Measurements from ENCODE around the gene FBXO48. TPM values are rescaled to one million over a fixed set of nuclear protein-coding genes. Genes with fewer than 3 reads are reported as not detected.
A peak's percentile ranks its signal among the peaks of the same experiment; 100 is the strongest.

Gene FBXO48
- total RNA-seq, 6 experiments from 2014 or later = 0.82 to 1.5 (median 1.2) TPM

DNA sequence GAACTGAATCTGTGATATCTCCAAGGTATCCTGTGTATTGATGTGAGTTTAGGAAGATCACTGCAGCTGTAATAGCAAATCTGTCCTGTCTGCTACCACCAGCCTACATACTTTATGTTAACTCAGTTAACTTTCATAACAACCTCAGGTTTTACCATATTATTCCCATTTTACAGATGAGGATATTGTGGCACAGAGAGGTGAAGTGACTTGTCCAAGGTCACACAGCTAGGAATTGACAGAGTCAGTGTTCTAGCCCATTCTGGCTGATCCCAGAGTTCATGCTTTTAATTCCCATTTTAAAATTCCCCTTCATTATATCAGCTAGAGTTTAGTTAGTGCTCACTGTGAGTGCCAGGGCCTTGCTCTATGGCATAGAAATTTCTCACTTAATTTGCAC is 52.6 kb downstream of the FBXO48 start:
- intact Hi-C loops (cut with DNase I) = no loop called here
- DNase-seq (no peak), ATAC-seq (no peak)

DNA sequence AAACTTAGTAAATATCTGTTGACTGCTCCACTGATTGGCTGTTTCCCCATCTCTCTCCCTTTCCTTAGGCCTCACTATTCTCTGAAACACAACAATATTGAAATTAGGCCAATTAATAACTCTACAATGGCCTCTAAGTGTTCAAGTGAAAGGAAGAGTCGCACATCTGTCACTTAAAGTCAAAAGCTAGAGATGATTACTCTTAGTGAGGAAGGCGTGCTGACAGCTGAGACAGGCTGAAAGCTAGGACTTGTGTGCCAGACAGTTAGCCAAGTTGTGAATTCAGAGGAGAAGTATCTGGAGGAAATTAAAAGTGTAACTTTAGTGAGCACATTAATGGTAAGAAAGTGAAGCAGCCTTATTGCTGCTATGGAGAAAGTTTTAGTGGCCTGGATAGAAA is 53.6 kb downstream of the FBXO48 start:
- H3K9me3 ChIP-seq = no peaks in the 10 kb centered on the region
- DNase-seq (no peak), ATAC-seq (no peak)
- no peak overlapping the region for H3K4me3 ChIP-seq
- no peaks in the 10 kb centered on the region for H3K27me3 ChIP-seq
- no peak overlapping the region for H3K27ac ChIP-seq
- intact Hi-C loops (cut with DNase I) = no loop called here
- WGBS (ENCODE audit: insufficient coverage, low coverage, low lambda C conversion rate, missing lambda C conversion rate) = 89% methylated on average over 2 of the region's 2 CpGs
- H3K36me3 ChIP-seq = no peaks in the 10 kb centered on the region
- TF ChIP-seq, protein P1, sequence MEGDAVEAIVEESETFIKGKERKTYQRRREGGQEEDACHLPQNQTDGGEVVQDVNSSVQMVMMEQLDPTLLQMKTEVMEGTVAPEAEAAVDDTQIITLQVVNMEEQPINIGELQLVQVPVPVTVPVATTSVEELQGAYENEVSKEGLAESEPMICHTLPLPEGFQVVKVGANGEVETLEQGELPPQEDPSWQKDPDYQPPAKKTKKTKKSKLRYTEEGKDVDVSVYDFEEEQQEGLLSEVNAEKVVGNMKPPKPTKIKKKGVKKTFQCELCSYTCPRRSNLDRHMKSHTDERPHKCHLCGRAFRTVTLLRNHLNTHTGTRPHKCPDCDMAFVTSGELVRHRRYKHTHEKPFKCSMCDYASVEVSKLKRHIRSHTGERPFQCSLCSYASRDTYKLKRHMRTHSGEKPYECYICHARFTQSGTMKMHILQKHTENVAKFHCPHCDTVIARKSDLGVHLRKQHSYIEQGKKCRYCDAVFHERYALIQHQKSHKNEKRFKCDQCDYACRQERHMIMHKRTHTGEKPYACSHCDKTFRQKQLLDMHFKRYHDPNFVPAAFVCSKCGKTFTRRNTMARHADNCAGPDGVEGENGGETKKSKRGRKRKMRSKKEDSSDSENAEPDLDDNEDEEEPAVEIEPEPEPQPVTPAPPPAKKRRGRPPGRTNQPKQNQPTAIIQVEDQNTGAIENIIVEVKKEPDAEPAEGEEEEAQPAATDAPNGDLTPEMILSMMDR (IDR thresholded peaks at IDR 0.05) = no peak
- TF ChIP-seq POLR2A (IDR thresholded peaks at IDR 0.05) = no peak
- H3K4me1 ChIP-seq = no peaks in the 10 kb centered on the region

More for the DNA sequence above, 52.6 kb downstream of the FBXO48 start:
- no peak for TF ChIP-seq POLR2A (IDR thresholded peaks at IDR 0.05)
- TF ChIP-seq, protein P1 (IDR thresholded peaks at IDR 0.05) = no peak
- no peaks in the 10 kb centered on the region for H3K9me3 ChIP-seq
- H3K4me3 ChIP-seq = no peak overlapping the region
- no peaks in the 10 kb centered on the region for H3K4me1 ChIP-seq
- no peak overlapping the region for H3K27ac ChIP-seq
- H3K27me3 ChIP-seq = no peaks in the 10 kb centered on the region
- no peaks in the 10 kb centered on the region for H3K36me3 ChIP-seq

DNA sequence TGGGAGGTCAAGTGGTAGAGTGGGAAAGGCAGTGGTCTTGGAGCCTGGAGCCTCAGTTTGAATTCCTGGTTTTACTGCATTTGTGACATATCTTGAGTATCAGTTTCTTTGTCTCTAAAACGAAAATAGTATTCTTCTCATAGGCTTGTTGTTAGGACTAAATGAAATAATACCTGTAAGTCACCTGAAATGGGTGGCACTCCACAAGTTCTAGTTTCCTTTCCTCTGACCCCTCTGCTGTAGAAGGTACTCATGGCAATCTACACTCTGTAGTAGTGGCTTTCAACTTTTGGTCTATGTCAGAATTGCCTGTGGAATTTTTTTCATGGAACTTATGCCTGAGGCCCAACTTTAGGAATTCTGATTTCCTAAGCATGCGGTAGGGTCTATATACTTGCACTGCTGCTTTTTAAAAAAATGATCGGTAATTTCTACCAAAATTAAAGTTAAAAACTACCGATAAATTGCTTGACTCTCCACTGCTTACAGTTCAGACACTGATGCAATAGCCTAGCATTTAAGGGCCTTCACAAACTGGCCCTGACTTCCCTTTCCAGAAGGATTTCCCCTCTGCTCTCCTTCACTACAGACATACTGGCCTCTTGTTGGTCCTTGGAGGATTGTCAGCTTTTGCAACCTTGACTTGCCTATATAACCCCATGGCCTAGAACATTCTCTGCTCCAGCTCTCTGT is 54.8 kb downstream of the FBXO48 start:
- Histone ChIP-seq H3K4me1 (no peaks in the 10 kb centered on the region), H3K4me3 (no peak overlapping the region), H3K27me3 (no peaks in the 10 kb centered on the region), H3K36me3 (no peaks in the 10 kb centered on the region), H3K27ac (no peak overlapping the region), H3K9me3 (no peaks in the 10 kb centered on the region)
- TF ChIP-seq POLR2A (IDR thresholded peaks at IDR 0.05) = no peak
- TF ChIP-seq, protein P1 (IDR thresholded peaks at IDR 0.05) = no peak
- 54% methylated on average over 4 of the region's 4 CpGs for WGBS (ENCODE audit: insufficient coverage, low coverage, low lambda C conversion rate, missing lambda C conversion rate)
- ATAC-seq (peak in 2 of 4 donors; percentile 38 to 41), DNase-seq (no peak)
- intact Hi-C loops (cut with DNase I) = no loop called here

DNA sequence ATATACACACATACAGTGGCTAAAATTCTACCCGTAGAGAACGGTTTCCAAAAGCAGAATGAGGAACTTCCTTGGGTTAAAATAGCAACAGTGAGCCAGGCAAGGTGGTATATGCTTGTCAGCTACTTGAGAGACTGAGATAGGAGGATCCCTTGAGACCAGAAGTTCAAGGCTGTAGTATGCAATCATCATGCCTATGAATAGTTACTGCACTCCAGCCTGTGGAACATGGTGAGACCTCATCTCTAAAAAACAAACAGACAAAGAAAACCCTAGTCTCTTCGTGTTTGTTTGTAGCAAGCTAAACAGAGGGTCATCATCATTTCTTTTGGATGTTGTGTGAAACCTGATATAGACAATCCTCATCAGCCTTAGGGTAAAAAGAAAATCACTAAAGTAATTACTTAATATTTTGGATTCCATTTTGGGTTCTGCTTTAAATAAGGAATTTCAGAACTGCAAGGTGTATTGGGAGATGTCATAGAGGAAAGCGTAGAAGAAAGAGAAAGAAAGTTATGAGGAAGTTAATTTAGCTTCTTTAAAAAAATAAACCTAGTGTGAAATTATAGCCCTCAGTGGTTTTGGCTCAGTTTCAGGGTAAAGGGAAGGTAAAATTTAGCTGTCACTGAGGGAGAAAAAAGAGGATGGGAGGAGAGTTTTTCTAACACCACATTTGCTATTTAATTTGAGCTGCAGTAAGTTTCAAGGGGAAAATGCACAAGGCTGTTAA is 55.5 kb downstream of the FBXO48 start:
- Histone ChIP-seq H3K27ac (no peak overlapping the region), H3K4me3 (no peak overlapping the region), H3K27me3 (no peaks in the 10 kb centered on the region), H3K4me1 (no peaks in the 10 kb centered on the region), H3K9me3 (no peaks in the 10 kb centered on the region), H3K36me3 (no peaks in the 10 kb centered on the region)
- TF ChIP-seq, protein P1 (IDR thresholded peaks at IDR 0.05) = no peak
- no peak for TF ChIP-seq POLR2A (IDR thresholded peaks at IDR 0.05)
- 59% methylated on average over 4 of the region's 4 CpGs for WGBS (ENCODE audit: insufficient coverage, low coverage, low lambda C conversion rate, missing lambda C conversion rate)
- intact Hi-C loops (cut with DNase I) = no loop called here
- no peak for ATAC-seq
- no peak for DNase-seq

Other genes starting within 250 kb of the FBXO48 start
- gene PPP3R1, start 214.8 kb downstream of the FBXO48 start, total RNA-seq = 10 to 100 TPM; 21.0 to 37.9 (median 27.2) TPM
- 1 to 10 TPM; 1.9 to 4.1 (median 2.6) TPM for gene CNRIP1, start 147.3 kb downstream of the FBXO48 start, total RNA-seq
- gene PLEK, start 102.0 kb downstream of the FBXO48 start, total RNA-seq = 10 to 100 TPM in 1 of 6 experiments, 1 to 10 TPM in 4, under 1 TPM in 1; 0.98 to 14.8 (median 2.4) TPM
- gene APLF, start 291 bp upstream of the FBXO48 start, total RNA-seq = 1 to 10 TPM; 1.3 to 2.3 (median 1.9) TPM
- not detected for gene PROKR1, start 176.3 kb upstream of the FBXO48 start, total RNA-seq

Measured in right lobe of liver (tissue), 6 donors.